ENCODE results near the gene ZNF311.

DNA sequence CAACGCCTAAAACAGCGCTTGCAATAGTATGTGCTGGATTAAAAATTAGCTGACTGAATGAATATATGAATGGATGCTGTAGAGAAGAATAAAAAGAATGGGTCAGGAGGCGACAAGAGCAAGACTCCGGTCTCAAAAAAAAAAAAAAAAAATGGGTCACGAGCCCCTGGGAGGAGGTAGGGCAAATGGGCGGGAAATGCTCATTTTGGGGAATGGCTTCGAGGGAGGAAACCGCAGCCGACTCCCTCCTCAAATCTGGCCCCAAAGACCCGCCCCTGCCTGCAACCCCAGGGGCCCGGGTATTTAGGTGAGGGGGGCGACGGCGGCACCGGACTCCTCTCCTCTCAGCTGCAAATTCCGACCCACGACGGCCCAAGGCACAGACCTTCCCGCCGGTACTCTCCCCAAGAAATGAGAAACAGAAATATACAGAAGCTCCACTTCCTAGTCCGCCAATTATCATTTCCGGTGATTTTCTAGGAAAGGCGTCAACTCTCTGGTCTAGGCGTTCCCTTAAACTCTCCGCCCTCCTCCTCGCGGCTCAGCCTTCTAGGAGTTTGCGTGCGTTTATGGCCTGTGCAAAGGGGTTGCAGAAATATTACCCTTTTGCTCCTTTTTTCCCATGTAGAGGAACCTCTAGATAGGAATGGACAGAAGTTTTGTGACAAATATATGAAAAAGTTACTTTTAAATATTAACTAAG is at the start of gene ZNF311:
- TF ChIP-seq POLR2AphosphoS5 (IDR thresholded peaks at IDR 0.05) = peak in 3 of 4 donors; percentile 35 to 63 (median 62)
- TF ChIP-seq, protein P1, sequence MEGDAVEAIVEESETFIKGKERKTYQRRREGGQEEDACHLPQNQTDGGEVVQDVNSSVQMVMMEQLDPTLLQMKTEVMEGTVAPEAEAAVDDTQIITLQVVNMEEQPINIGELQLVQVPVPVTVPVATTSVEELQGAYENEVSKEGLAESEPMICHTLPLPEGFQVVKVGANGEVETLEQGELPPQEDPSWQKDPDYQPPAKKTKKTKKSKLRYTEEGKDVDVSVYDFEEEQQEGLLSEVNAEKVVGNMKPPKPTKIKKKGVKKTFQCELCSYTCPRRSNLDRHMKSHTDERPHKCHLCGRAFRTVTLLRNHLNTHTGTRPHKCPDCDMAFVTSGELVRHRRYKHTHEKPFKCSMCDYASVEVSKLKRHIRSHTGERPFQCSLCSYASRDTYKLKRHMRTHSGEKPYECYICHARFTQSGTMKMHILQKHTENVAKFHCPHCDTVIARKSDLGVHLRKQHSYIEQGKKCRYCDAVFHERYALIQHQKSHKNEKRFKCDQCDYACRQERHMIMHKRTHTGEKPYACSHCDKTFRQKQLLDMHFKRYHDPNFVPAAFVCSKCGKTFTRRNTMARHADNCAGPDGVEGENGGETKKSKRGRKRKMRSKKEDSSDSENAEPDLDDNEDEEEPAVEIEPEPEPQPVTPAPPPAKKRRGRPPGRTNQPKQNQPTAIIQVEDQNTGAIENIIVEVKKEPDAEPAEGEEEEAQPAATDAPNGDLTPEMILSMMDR (IDR thresholded peaks at IDR 0.05) = no peak

Data from sigmoid colon (tissue), 4 donors.